GM06990 (cell line): ENCODE measurements around the gene HLTF.

Source experiments
- DNase-seq: peaks from one replicate; pipeline ENCODE4 v3.0.0-alpha.2; 2011; ENCODE audit not compliant: insufficient read length; ENCODE audit errors: extremely low read depth
- H3K27me3 ChIP-seq: replicated peaks from 2 replicates; pipeline ENCODE4 v1.6.0; 2011; ENCODE audit warnings: low read length; ENCODE audit not compliant: control insufficient read depth, insufficient read depth
- H3K36me3 ChIP-seq: 2 replicates; pipeline ENCODE4 v1.5.1; 2011; ENCODE audit warnings: low read length; ENCODE audit not compliant: control insufficient read depth, insufficient read depth
- H3K4me3 ChIP-seq: replicated peaks from 2 replicates; pipeline ENCODE4 v1.5.1; 2011; ENCODE audit warnings: low read depth, mild to moderate bottlenecking, control low read depth, low read length
- CTCF ChIP-seq: IDR thresholded peaks from 2 replicates; pipeline ENCODE4 v1.5.1; 2011; ENCODE audit warnings: low read length, control low read depth, mild to moderate bottlenecking, inconsistent platforms; ENCODE audit not compliant: insufficient read depth, poor library complexity, severe bottlenecking

The HLTF gene

GRCh38 chr3:149122721-149123578 lies 36.6 kb upstream of the HLTF start:
- no peak overlapping the region for H3K4me3 ChIP-seq
- H3K27me3 ChIP-seq: peaks cover 1% of the 10 kb centered on the region; the same call in 1 of the 2 replicates
- no peaks in the 10 kb centered on the region for H3K36me3 ChIP-seq
- DNase-seq: no peak
- no peak for TF ChIP-seq CTCF

- Histone ChIP-seq H3K4me3 (no peak overlapping the region), H3K27me3 (no peaks in the 10 kb centered on the region), H3K36me3 (no peaks in the 10 kb centered on the region)
- TF ChIP-seq CTCF: peak; percentile 43
- DNase-seq: peak; percentile 42
Measured at GRCh38 chr3:149120051-149120972, 34.0 kb upstream of the HLTF start.

GRCh38 chr3:149119466-149119865 lies 33.1 kb upstream of the HLTF start:
- Histone ChIP-seq H3K27me3 (no peaks in the 10 kb centered on the region), H3K4me3 (no peak overlapping the region), H3K36me3 (no peaks in the 10 kb centered on the region)
- no peak for TF ChIP-seq CTCF
- no peak for DNase-seq

GRCh38 chr3:149118724-149119123 lies 32.4 kb upstream of the HLTF start:
- H3K27me3 ChIP-seq: no peaks in the 10 kb centered on the region
- no peak for TF ChIP-seq CTCF
- no peaks in the 10 kb centered on the region for H3K36me3 ChIP-seq
- H3K4me3 ChIP-seq: no peak overlapping the region
- no peak for DNase-seq

- no peaks in the 10 kb centered on the region for H3K36me3 ChIP-seq
- H3K27me3 ChIP-seq: no peaks in the 10 kb centered on the region
- no peak for DNase-seq
- no peak overlapping the region for H3K4me3 ChIP-seq
- no peak for TF ChIP-seq CTCF
Measured at GRCh38 chr3:149115114-149115513, 28.8 kb upstream of the HLTF start.
